SK-N-SH (cell line): Measurements from ENCODE around the gene NACC1. TPM values are rescaled to one million over a fixed set of nuclear protein-coding genes. Genes with fewer than 3 reads are reported as not detected.

Experiments
- CTCF ChIA-PET: fragments of 300-600, 350-600 bp; formaldehyde crosslinking; extraction: SDS; loops from one replicate; lab custom pipeline; 2021; lab: Yijun Ruan, JAX
- POLR2A ChIA-PET: fragments of 350-600 bp; sonication (Branson Sonifier 250); formaldehyde crosslinking; extraction: SDS; loops from one replicate; lab custom pipeline; 2020; ENCODE audit warnings: antibody characterized with exemption, inconsistent platforms; lab: Yijun Ruan, JAX
- DNase-seq: peaks from one replicate; pipeline ENCODE4 v3.0.0; 2012
- H2AFZ ChIP-seq: fragments of 200-600 bp; sonication (generic); 2 replicates; pipeline ENCODE4 v1.8.1; 2016; ENCODE audit warnings: antibody characterized with exemption, mild to moderate bottlenecking, low read depth
- H3F3A ChIP-seq: fragments of 200-600 bp; sonication (generic); replicated peaks from 2 replicates; pipeline ENCODE3; 2016; ENCODE audit warnings: antibody characterized with exemption, mild to moderate bottlenecking; ENCODE audit not compliant: insufficient read depth
- H3K27ac ChIP-seq, 2 experiments: fragments of 200-500 bp in 1 of 2; fragments of 200-600 bp in 1 of 2; sonication (Bioruptor generic) in 1 of 2; sonication (generic), shearing (Covaris generic) in 1 of 2; 2 replicates each; pipeline versions ENCODE4 v1.5.1 to v1.6.1; 2014 to 2016; ENCODE audit warnings: low read depth in 2 of 2, inconsistent platforms in 1 of 2, low read length in 1 of 2, mild to moderate bottlenecking in 1 of 2, mixed read lengths in 1 of 2
- H3K27me3 ChIP-seq: fragments of 200-600 bp; sonication (generic), shearing (Covaris generic); 2 replicates; pipeline ENCODE4 v1.6.1; 2016; ENCODE audit warnings: mixed run types; ENCODE audit not compliant: insufficient read depth
- H3K36me3 ChIP-seq, 2 experiments: fragments of 200-500 bp in 1 of 2; fragments of 200-600 bp in 1 of 2; sonication (Bioruptor generic) in 1 of 2; sonication (generic) in 1 of 2; replicated peaks in 1 of 2; 2 replicates each; pipeline versions ENCODE3 to v1.5.1; 2014 to 2016; ENCODE audit warnings: low read length in 1 of 2, mild to moderate bottlenecking in 1 of 2; ENCODE audit not compliant: insufficient read depth in 2 of 2, control insufficient read depth in 1 of 2
- H3K4me1 ChIP-seq, 2 experiments: fragments of 200-500 bp in 1 of 2; fragments of 200-600 bp in 1 of 2; sonication (Bioruptor generic) in 1 of 2; sonication (generic), shearing (Covaris generic) in 1 of 2; 2 replicates each; pipeline versions ENCODE4 v1.5.1 to v1.6.1; 2014 to 2016; ENCODE audit warnings: low read depth in 1 of 2, low read length in 1 of 2, mixed run types in 1 of 2; ENCODE audit not compliant: insufficient read depth in 2 of 2, control insufficient read depth in 1 of 2
- H3K4me2 ChIP-seq: fragments of 200-600 bp; sonication (generic), shearing (Covaris generic); 2 replicates; pipeline ENCODE4 v1.6.1; 2017; ENCODE audit warnings: mixed run types
- H3K4me3 ChIP-seq, 2 experiments: fragments of 200-500 bp in 1 of 2; fragments of 200-600 bp in 1 of 2; sonication (Bioruptor generic) in 1 of 2; sonication (generic), shearing (Covaris generic) in 1 of 2; 2 replicates each; pipeline versions ENCODE4 v1.5.1 to v1.8.1; 2014 to 2016; ENCODE audit warnings: low read depth in 2 of 2, inconsistent platforms in 1 of 2, low read length in 1 of 2, mild to moderate bottlenecking in 1 of 2, mixed read lengths in 1 of 2, moderate library complexity in 1 of 2
- H3K79me2 ChIP-seq: fragments of 200-600 bp; sonication (generic); 2 replicates; pipeline ENCODE4 v1.8.1; 2017; ENCODE audit warnings: mild to moderate bottlenecking; ENCODE audit not compliant: insufficient read depth
- H3K9ac ChIP-seq: fragments of 200-600 bp; sonication (generic); 2 replicates; pipeline ENCODE4 v1.6.1; 2017; ENCODE audit warnings: mixed run types
- H3K9me2 ChIP-seq: fragments of 200-600 bp; sonication (generic); 2 replicates; pipeline ENCODE4 v1.6.1; 2017; ENCODE audit warnings: mixed run types
- H3K9me3 ChIP-seq: fragments of 200-600 bp; sonication (generic); 2 replicates; pipeline ENCODE4 v1.6.1; 2017; ENCODE audit warnings: mixed run types, mild to moderate bottlenecking, moderate library complexity
- H4K20me1 ChIP-seq: fragments of 200-600 bp; sonication (generic); 2 replicates; pipeline ENCODE4 v1.6.1; 2017; ENCODE audit warnings: mild to moderate bottlenecking, mixed run types; ENCODE audit not compliant: insufficient read depth
- CHD2 ChIP-seq: fragments of 150-350 bp; IDR thresholded peaks from 2 replicates; pipeline ENCODE4 v1.6.1; 2018; ENCODE audit warnings: low read length; ENCODE audit not compliant: partially characterized antibody
- ELF1 ChIP-seq: IDR thresholded peaks from 2 replicates; pipeline ENCODE4 v1.4.0; 2012
- FOXM1 ChIP-seq: IDR thresholded peaks from 2 replicates; pipeline ENCODE4 v1.4.0; 2012; ENCODE audit warnings: low read depth, mild to moderate bottlenecking
- GABPA ChIP-seq: IDR thresholded peaks from 2 replicates; pipeline ENCODE4 v1.4.0; 2012; ENCODE audit warnings: low read depth, mild to moderate bottlenecking
- GATA2 ChIP-seq: sonication (generic); formaldehyde crosslinking; IDR thresholded peaks from 2 replicates; pipeline ENCODE4 v1.5.0; 2020; ENCODE audit warnings: mild to moderate bottlenecking, missing genetic modification reagents
- JUND ChIP-seq: IDR thresholded peaks from 2 replicates; pipeline ENCODE4 v1.4.0; 2012
- MEF2A ChIP-seq: IDR thresholded peaks from 2 replicates; pipeline ENCODE4 v1.4.0; 2012; ENCODE audit warnings: low read depth, borderline replicate concordance
- MXI1 ChIP-seq: IDR thresholded peaks from 2 replicates; pipeline ENCODE4 v1.6.1; 2012; ENCODE audit warnings: mild to moderate bottlenecking, low read depth, low read length, improper control_type of control experiment
- NFIC ChIP-seq: IDR thresholded peaks from 2 replicates; pipeline ENCODE4 v1.4.0; 2012; ENCODE audit warnings: borderline replicate concordance
- POLR2AphosphoS5 ChIP-seq: IDR thresholded peaks from 2 replicates; pipeline ENCODE4 v1.6.1; 2012; ENCODE audit warnings: low read depth, low read length
- RFX5 ChIP-seq: IDR thresholded peaks from 2 replicates; pipeline ENCODE4 v1.6.1; 2012; ENCODE audit warnings: mild to moderate bottlenecking, improper control_type of control experiment, low read length
- TAF1 ChIP-seq: IDR thresholded peaks from 2 replicates; pipeline ENCODE4 v1.6.1; 2012; ENCODE audit warnings: low read depth, mild to moderate bottlenecking, low read length, moderate library complexity, borderline replicate concordance
- TEAD4 ChIP-seq: IDR thresholded peaks from 2 replicates; pipeline ENCODE4 v1.4.0; 2012; ENCODE audit warnings: mild to moderate bottlenecking, borderline replicate concordance; ENCODE audit not compliant: insufficient read depth
- YY1 ChIP-seq: IDR thresholded peaks from 2 replicates; pipeline ENCODE4 v1.4.0; 2012; ENCODE audit warnings: low read depth, mild to moderate bottlenecking
- WGBS: methylation state at CpG from one replicate; pipeline ENCODE4 v1.1.6; 2017; ENCODE audit warnings: low lambda C conversion rate; 5-methylcytosine and 5-hydroxymethylcytosine counted together
- polyA plus RNA-seq, 3 experiments: library from polyadenylated mRNA; depleted of rRNA; stranded (reverse); fragments of >200 nt; gene quantifications; 2 replicates each; pipeline ENCODE4 v1.2.3, GENCODE V29; 2012
- TF ChIP-seq, protein P1 (sequence below): fragments of 150-350 bp; IDR thresholded peaks from 2 replicates; pipeline ENCODE4 v1.6.1; 2017; ENCODE audit warnings: antibody characterized with exemption, low read length, low read depth, borderline replicate concordance
- TF ChIP-seq, protein P2 (sequence below): IDR thresholded peaks from 2 replicates; pipeline ENCODE4 v1.6.1; 2012; ENCODE audit warnings: mild to moderate bottlenecking, low read depth, low read length, moderate library complexity

NACC1 gene
- polyA plus RNA-seq, 1 of the 3 experiments (the other 2 are of a cell fraction), result 127 TPM

DNA sequence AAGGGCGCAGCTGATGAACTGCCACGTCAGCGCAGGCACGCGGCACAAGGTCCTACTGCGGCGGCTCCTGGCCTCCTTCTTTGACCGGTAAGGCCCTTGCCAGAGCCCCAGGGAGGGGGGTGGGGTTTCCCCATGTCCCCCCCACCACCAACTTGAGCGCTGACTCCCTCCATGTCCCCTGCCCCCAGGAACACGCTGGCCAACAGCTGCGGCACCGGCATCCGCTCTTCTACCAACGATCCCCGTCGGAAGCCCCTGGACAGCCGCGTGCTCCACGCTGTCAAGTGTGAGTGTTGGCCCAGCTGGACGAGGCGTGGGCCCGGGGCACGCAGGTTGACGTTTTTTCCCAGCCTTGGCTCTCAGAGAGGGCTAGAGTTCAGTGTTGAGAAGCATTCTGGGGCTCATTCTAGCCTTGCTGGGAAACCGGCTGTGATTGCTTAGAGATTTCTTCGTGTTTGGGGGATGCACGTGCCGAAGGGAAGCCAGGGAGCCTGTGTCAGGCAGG lies 19.3 kb downstream of the NACC1 start (continued):
- TF ChIP-seq, protein P1, sequence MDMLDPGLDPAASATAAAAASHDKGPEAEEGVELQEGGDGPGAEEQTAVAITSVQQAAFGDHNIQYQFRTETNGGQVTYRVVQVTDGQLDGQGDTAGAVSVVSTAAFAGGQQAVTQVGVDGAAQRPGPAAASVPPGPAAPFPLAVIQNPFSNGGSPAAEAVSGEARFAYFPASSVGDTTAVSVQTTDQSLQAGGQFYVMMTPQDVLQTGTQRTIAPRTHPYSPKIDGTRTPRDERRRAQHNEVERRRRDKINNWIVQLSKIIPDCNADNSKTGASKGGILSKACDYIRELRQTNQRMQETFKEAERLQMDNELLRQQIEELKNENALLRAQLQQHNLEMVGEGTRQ, result no peak
- no peak for TF ChIP-seq TEAD4
- no peak for TF ChIP-seq YY1
- no peak for TF ChIP-seq POLR2AphosphoS5
- no peak for TF ChIP-seq ELF1
- no peak for TF ChIP-seq CHD2
- no peak for TF ChIP-seq RFX5
- no peak for TF ChIP-seq TAF1
- no peak for TF ChIP-seq MXI1
- no peak for TF ChIP-seq NFIC

DNA sequence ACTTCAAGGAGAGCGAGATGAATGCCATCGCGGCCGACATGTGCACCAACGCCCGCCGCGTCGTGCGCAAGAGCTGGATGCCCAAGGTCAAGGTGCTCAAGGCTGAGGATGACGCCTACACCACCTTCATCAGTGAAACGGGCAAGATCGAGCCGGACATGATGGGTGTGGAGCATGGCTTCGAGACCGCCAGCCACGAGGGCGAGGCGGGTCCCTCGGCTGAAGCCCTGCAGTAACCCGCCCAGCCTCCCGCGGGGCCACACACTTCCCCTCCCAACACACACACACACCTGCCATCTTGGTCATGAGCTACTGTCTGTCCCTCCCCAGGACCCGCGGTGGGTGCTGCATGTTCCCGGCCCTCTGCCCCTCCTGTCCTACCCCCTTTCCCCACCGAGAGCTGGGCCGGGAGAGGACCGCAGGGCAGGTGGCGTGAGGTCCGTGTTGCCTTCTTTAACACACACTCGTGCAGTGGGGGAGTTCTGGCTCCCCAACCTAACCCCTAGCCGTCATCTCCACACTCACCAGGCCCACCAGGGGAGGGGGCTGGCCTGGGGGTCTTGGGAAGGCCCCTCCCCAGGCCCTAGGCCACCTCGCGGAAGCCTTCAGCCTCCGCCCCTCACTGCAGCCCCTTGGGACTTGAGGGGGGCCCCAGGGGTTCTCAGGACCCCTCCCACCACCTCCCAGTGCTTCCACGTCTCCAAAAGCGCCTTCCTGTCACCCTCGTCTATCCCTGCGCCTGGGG lies 20.3 kb downstream of the NACC1 start:
- Histone ChIP-seq H3K27ac (no peak overlapping the region), H3K4me3 (no peak overlapping the region), H3K9me2 (no peaks in the 10 kb centered on the region), H3K79me2 (peaks cover 28% of the 10 kb centered on the region), H3F3A (peaks cover 10% of the 10 kb centered on the region), H3K9ac (no peak overlapping the region), H3K4me2 (no peak overlapping the region), H3K36me3 (peaks cover 9 to 43% of the 10 kb centered on the region in 2 experiments), H3K9me3 (no peaks in the 10 kb centered on the region)
- no peak for DNase-seq
- POLR2A ChIA-PET, result interaction anchor here (1.0 kb wide), 1 partner anchor 11 kb away, joined by 4 read pairs; the partner anchor contains the start of genes IER2 and STX10
- TF ChIP-seq CHD2 (no peak), MEF2A (no peak), NFIC (no peak), GATA2 (CRISPR knock-in tag) (no peak), JUND (no peak), RFX5 (no peak), FOXM1 (no peak), ELF1 (no peak), GABPA (no peak), YY1 (no peak)
- TF ChIP-seq, protein P2, sequence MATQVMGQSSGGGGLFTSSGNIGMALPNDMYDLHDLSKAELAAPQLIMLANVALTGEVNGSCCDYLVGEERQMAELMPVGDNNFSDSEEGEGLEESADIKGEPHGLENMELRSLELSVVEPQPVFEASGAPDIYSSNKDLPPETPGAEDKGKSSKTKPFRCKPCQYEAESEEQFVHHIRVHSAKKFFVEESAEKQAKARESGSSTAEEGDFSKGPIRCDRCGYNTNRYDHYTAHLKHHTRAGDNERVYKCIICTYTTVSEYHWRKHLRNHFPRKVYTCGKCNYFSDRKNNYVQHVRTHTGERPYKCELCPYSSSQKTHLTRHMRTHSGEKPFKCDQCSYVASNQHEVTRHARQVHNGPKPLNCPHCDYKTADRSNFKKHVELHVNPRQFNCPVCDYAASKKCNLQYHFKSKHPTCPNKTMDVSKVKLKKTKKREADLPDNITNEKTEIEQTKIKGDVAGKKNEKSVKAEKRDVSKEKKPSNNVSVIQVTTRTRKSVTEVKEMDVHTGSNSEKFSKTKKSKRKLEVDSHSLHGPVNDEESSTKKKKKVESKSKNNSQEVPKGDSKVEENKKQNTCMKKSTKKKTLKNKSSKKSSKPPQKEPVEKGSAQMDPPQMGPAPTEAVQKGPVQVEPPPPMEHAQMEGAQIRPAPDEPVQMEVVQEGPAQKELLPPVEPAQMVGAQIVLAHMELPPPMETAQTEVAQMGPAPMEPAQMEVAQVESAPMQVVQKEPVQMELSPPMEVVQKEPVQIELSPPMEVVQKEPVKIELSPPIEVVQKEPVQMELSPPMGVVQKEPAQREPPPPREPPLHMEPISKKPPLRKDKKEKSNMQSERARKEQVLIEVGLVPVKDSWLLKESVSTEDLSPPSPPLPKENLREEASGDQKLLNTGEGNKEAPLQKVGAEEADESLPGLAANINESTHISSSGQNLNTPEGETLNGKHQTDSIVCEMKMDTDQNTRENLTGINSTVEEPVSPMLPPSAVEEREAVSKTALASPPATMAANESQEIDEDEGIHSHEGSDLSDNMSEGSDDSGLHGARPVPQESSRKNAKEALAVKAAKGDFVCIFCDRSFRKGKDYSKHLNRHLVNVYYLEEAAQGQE, result no peak
- TF ChIP-seq, protein P1, result no peak
- TF ChIP-seq, all 33 proteins: peak for 0
- Histone ChIP-seq H2AFZ (no peak overlapping the region), H3K27me3 (no peaks in the 10 kb centered on the region), H3K4me1 (no peaks in the 10 kb centered on the region), H4K20me1 (peaks cover 18% of the 10 kb centered on the region)
- 91% methylated on average over 29 of the region's 40 CpGs for WGBS
- CTCF ChIA-PET, result interaction anchor here (0.5 kb wide), 1 partner anchor 934 kb away, joined by 3 read pairs; no protein-coding TSS in a partner anchor
